HCT116 (cell line): Measurements from ENCODE around the gene SCTR. TPM values are rescaled to one million over a fixed set of nuclear protein-coding genes. Genes with fewer than 3 reads are reported as not detected.

ENCODE experiments used
- ATAC-seq: fragments of 200-7000 bp; cut with Tn5 transposase; 2 replicates; pipeline ENCODE4 v1.9.1; 2020; ENCODE audit warnings: mild to moderate bottlenecking, moderate library complexity
- BruUV-seq: library from RNA; stranded (reverse); fragments of 400-500 nt; replicated peaks from 2 replicates; lab custom pipeline; 2021; lab: Mats Ljungman, UMichigan
- CTCF ChIA-PET: fragments of 300-600 bp; sonication (Branson Sonifier 250); formaldehyde crosslinking; loops from one replicate; lab custom pipeline; 2021; ENCODE audit warnings: antibody characterized with exemption; lab: Charles Lee
- POLR2A ChIA-PET: fragments of 300-600, 350-600 bp; sonication (Branson Sonifier 250); formaldehyde crosslinking; loops from one replicate; lab custom pipeline; 2021; ENCODE audit warnings: antibody characterized with exemption; lab: Charles Lee
- RAD21 ChIA-PET, 2 experiments: fragments of 300-600 bp; sonication (Branson Sonifier 250); formaldehyde crosslinking; loops; one replicate each; lab custom pipeline; 2023; ENCODE audit warnings: low total read pairs in 2 of 2; ENCODE audit not compliant: uncharacterized antibody in 2 of 2, unreplicated experiment in 2 of 2, low non-redundant PET in 1 of 2; lab: Charles Lee
- DNase-seq: peaks from one replicate; pipeline ENCODE4 v3.0.0-alpha.2; 2010; ENCODE audit warnings: low read depth, low spot score
- H2AFZ ChIP-seq: fragments of 200-600 bp; shearing (Covaris generic), sonication (generic); 2 replicates; pipeline ENCODE4 v1.6.1; 2017; ENCODE audit warnings: low read depth, mixed run types, mixed read lengths, antibody characterized with exemption, low read length; ENCODE audit not compliant: poor library complexity, severe bottlenecking
- H3K27ac ChIP-seq: 2 replicates; pipeline ENCODE4 v1.5.1; 2012; ENCODE audit warnings: low read depth, low read length
- H3K27me3 ChIP-seq: fragments of 200-600 bp; sonication (generic); 2 replicates; pipeline ENCODE4 v1.6.1; 2016; ENCODE audit warnings: mixed run types, low read length, mixed read lengths; ENCODE audit not compliant: insufficient read depth
- H3K36me3 ChIP-seq, 2 experiments: fragments of 200-500 bp in 1 of 2; fragments of 200-600 bp in 1 of 2; sonication (Bioruptor generic) in 1 of 2; sonication (generic) in 1 of 2; 2 replicates each; pipeline versions ENCODE4 v1.5.1 to v1.6.1; 2014 to 2016; ENCODE audit warnings: low read length in 2 of 2, inconsistent platforms in 1 of 2, mixed read lengths in 1 of 2, mixed run types in 1 of 2; ENCODE audit not compliant: insufficient read depth in 2 of 2, control insufficient read depth in 1 of 2
- H3K4me1 ChIP-seq, 2 experiments: fragments of 200-600 bp in 1 of 2; sonication (generic) in 1 of 2; 2 replicates each; pipeline versions ENCODE4 v1.5.1 to v1.6.1; 2012 to 2017; ENCODE audit warnings: low read length in 2 of 2, inconsistent platforms in 1 of 2, mild to moderate bottlenecking in 1 of 2, mixed read lengths in 1 of 2, mixed run types in 1 of 2, moderate library complexity in 1 of 2; ENCODE audit not compliant: insufficient read depth in 2 of 2, control insufficient read depth in 1 of 2
- H3K4me2 ChIP-seq: fragments of 200-600 bp; sonication (generic); 2 replicates; pipeline ENCODE4 v1.6.1; 2017; ENCODE audit warnings: mixed run types, low read length, mixed read lengths
- H3K4me3 ChIP-seq, 2 experiments: fragments of 200-600 bp in 1 of 2; sonication (generic) in 1 of 2; replicated peaks in 1 of 2; 2 replicates each; pipeline ENCODE4 v1.5.1; 2011 to 2016; ENCODE audit warnings: low read length in 2 of 2, control low read depth in 1 of 2, low read depth in 1 of 2, mild to moderate bottlenecking in 1 of 2, mixed read lengths in 1 of 2, mixed run types in 1 of 2
- H3K79me2 ChIP-seq: fragments of 200-600 bp; sonication (generic); 2 replicates; pipeline ENCODE4 v1.6.1; 2017; ENCODE audit warnings: mild to moderate bottlenecking, mixed run types, low read length, moderate library complexity, mixed read lengths; ENCODE audit not compliant: insufficient read depth
- H3K9ac ChIP-seq: fragments of 200-600 bp; sonication (generic); 2 replicates; pipeline ENCODE4 v1.6.1; 2016; ENCODE audit warnings: low read length, mixed read lengths
- H3K9me2 ChIP-seq: fragments of 200-600 bp; sonication (generic), shearing (Covaris generic); 2 replicates; pipeline ENCODE4 v1.6.1; 2017; ENCODE audit warnings: mixed run types, mild to moderate bottlenecking, moderate library complexity; ENCODE audit not compliant: insufficient read depth
- H3K9me3 ChIP-seq, 2 experiments: fragments of 200-500 bp in 1 of 2; fragments of 200-600 bp in 1 of 2; sonication (Bioruptor generic) in 1 of 2; sonication (generic) in 1 of 2; 2 replicates each; pipeline ENCODE4 v1.6.1; 2014 to 2017; ENCODE audit warnings: low read length in 2 of 2, mixed read lengths in 2 of 2, inconsistent platforms in 1 of 2, low read depth in 1 of 2, mild to moderate bottlenecking in 1 of 2, mixed run types in 1 of 2, moderate library complexity in 1 of 2; ENCODE audit not compliant: control insufficient read depth in 1 of 2, insufficient read depth in 1 of 2
- H4K20me1 ChIP-seq: fragments of 200-600 bp; sonication (generic), shearing (Covaris generic); 2 replicates; pipeline ENCODE4 v1.6.1; 2017; ENCODE audit warnings: mixed run types, mild to moderate bottlenecking, moderate library complexity; ENCODE audit not compliant: insufficient read depth
- CEBPB ChIP-seq: IDR thresholded peaks from 2 replicates; pipeline ENCODE4 v1.6.1; 2012; ENCODE audit warnings: low read depth
- EGR1 ChIP-seq: IDR thresholded peaks from 2 replicates; pipeline ENCODE4 v1.6.1; 2012; ENCODE audit warnings: low read depth
- ELF1 ChIP-seq: IDR thresholded peaks from 2 replicates; pipeline ENCODE4 v1.6.1; 2012; ENCODE audit warnings: low read depth, borderline replicate concordance
- EZH2 ChIP-seq: fragments of 200-600 bp; sonication (generic); IDR thresholded peaks from 2 replicates; pipeline ENCODE4 v1.6.1; 2017; ENCODE audit warnings: antibody characterized with exemption, mixed run types
- EZH2phosphoT487 ChIP-seq: fragments of 200-600 bp; IDR thresholded peaks from 2 replicates; pipeline ENCODE4 v1.6.1; 2018; ENCODE audit warnings: antibody characterized with exemption, borderline replicate concordance
- FOSL1 ChIP-seq: IDR thresholded peaks from 2 replicates; pipeline ENCODE4 v1.6.1; 2012; ENCODE audit warnings: low read depth
- POLR2AphosphoS5 ChIP-seq: IDR thresholded peaks from 2 replicates; pipeline ENCODE4 v1.6.1; 2011; ENCODE audit warnings: mild to moderate bottlenecking, low read depth, low read length, moderate library complexity
- RAD21 ChIP-seq: IDR thresholded peaks from 2 replicates; pipeline ENCODE4 v1.6.1; 2012; ENCODE audit warnings: low read depth, mild to moderate bottlenecking
- SP1 ChIP-seq: IDR thresholded peaks from 2 replicates; pipeline ENCODE4 v1.6.1; 2012; ENCODE audit warnings: low read depth
- SRF ChIP-seq: IDR thresholded peaks from 2 replicates; pipeline ENCODE4 v1.6.1; 2012; ENCODE audit warnings: low read depth
- TCF7L2 ChIP-seq: IDR thresholded peaks from 2 replicates; pipeline ENCODE4 v1.7.0; 2011; ENCODE audit warnings: borderline replicate concordance, inconsistent platforms; ENCODE audit not compliant: insufficient read depth, insufficient read length; ENCODE audit errors: extremely low read depth
- YY1 ChIP-seq: IDR thresholded peaks from 2 replicates; pipeline ENCODE4 v1.6.1; 2011; ENCODE audit warnings: low read length, low read depth, moderate library complexity, mild to moderate bottlenecking; ENCODE audit not compliant: insufficient replicate concordance; ENCODE audit errors: extremely low read depth
- ZNF274 ChIP-seq: fragments of 200-500 bp; sonication (Bioruptor generic); IDR thresholded peaks from 2 replicates; pipeline ENCODE4 v1.6.1; 2014; ENCODE audit warnings: mild to moderate bottlenecking, low read depth, low read length, inconsistent platforms
- intact Hi-C: fragments of 100-400 bp; cut with micrococcal nuclease; formaldehyde crosslinking; loops from 2 replicates; pipeline ENCODE4 v1.10.0; 2022
- total RNA-seq: library from RNA; stranded (reverse); gene quantifications from one replicate; pipeline ENCODE4 v1.2.1, GENCODE V29; 2021; ENCODE audit not compliant: unreplicated experiment
- TF ChIP-seq, protein P1 (sequence below): IDR thresholded peaks from 2 replicates; pipeline ENCODE4 v1.6.1; 2012; ENCODE audit warnings: low read depth
- TF ChIP-seq, protein P2 (sequence below), 3 experiments: fragments of 200-600 bp in 1 of 3; sonication (generic) in 1 of 3; IDR thresholded peaks in 2 of 3; conservative IDR thresholded peaks in 1 of 3; 2 replicates each; pipeline ENCODE4 v1.5.1; 2012 to 2017; ENCODE audit warnings: low read depth in 2 of 3, low read length in 2 of 3, antibody characterized with exemption in 1 of 3, borderline replicate concordance in 1 of 3, control low read depth in 1 of 3, mild to moderate bottlenecking in 1 of 3, mixed read lengths in 1 of 3, mixed run types in 1 of 3, moderate library complexity in 1 of 3; ENCODE audit not compliant: insufficient read depth in 1 of 3
- TF ChIP-seq, protein P3 (sequence below): IDR thresholded peaks from 2 replicates; pipeline ENCODE4 v1.6.1; 2012
- TF ChIP-seq, protein P4 (sequence below): IDR thresholded peaks from 2 replicates; pipeline ENCODE4 v1.6.1; 2012
- TF ChIP-seq, protein P5 (sequence below): IDR thresholded peaks from 2 replicates; pipeline ENCODE4 v1.6.1; 2011; ENCODE audit warnings: mild to moderate bottlenecking, low read length, moderate library complexity; ENCODE audit not compliant: insufficient replicate concordance; ENCODE audit errors: extremely low read depth

SCTR gene
- total RNA-seq, 1 experiment from 2014 or later = not detected

DNA sequence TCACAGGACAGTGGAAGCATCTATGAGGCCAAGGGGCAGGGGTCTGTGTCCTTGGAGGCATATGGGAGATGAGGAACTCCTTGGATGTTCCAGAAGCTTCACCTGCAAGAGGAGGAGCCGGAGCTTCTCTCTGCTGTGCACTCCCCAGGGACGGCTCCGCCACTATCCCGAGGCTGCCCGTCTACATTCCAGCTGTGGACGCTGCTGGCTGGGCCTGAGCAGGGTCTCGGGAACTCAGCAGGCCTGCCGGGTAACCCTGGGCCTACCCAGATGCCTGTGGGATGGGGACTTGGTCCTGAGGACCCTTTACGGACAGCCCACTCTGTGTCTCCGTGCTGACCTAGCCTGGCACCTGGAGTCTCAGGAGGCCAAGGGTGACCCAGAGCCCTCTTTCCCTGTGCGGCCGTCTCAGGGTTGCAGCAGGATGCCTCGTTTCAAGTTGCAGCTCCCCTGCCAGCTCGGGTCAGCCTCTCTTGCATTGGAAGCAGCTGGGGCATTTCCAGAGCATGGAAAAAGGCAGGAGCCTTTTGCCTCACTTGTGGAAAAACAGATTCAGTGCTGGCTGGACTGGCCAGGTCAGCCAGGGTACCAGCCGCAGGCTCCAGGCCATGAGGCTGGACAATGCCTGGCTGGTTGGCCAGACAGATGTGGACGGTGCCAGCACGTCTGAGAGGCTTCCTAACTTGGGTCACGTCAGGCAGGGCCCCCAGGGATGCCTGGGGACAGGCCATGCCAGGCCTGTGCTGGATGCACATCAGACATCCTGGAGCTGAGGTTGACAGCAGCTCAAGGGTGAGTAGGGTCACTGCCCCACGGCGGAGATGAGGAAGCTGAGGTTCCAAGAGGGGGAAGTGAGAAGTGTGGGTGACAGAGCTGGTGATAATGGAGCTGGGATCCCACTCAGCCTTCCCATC is 41.5 kb downstream of the SCTR start:
- POLR2A ChIA-PET = no interaction called here
- CTCF ChIA-PET = no interaction called here
- Histone ChIP-seq H3K9me2 (no peaks in the 10 kb centered on the region), H3K36me3 (no peaks in the 10 kb centered on the region), H3K9ac (no peak overlapping the region), H2AFZ (no peak overlapping the region), H3K9me3 (no peaks in the 10 kb centered on the region), H3K79me2 (no peaks in the 10 kb centered on the region), H3K27ac (no peak overlapping the region), H3K4me2 (no peak overlapping the region), H3K4me3 (no peak overlapping the region), H3K4me1 (no peaks in the 10 kb centered on the region), H4K20me1 (no peaks in the 10 kb centered on the region), H3K27me3 (no peaks in the 10 kb centered on the region)
- no peak for DNase-seq
- RAD21 ChIA-PET = no interaction called here
- TF ChIP-seq EZH2phosphoT487 = no peak
- no peak for TF ChIP-seq POLR2AphosphoS5
- no peak for TF ChIP-seq TCF7L2
- TF ChIP-seq, protein P1, sequence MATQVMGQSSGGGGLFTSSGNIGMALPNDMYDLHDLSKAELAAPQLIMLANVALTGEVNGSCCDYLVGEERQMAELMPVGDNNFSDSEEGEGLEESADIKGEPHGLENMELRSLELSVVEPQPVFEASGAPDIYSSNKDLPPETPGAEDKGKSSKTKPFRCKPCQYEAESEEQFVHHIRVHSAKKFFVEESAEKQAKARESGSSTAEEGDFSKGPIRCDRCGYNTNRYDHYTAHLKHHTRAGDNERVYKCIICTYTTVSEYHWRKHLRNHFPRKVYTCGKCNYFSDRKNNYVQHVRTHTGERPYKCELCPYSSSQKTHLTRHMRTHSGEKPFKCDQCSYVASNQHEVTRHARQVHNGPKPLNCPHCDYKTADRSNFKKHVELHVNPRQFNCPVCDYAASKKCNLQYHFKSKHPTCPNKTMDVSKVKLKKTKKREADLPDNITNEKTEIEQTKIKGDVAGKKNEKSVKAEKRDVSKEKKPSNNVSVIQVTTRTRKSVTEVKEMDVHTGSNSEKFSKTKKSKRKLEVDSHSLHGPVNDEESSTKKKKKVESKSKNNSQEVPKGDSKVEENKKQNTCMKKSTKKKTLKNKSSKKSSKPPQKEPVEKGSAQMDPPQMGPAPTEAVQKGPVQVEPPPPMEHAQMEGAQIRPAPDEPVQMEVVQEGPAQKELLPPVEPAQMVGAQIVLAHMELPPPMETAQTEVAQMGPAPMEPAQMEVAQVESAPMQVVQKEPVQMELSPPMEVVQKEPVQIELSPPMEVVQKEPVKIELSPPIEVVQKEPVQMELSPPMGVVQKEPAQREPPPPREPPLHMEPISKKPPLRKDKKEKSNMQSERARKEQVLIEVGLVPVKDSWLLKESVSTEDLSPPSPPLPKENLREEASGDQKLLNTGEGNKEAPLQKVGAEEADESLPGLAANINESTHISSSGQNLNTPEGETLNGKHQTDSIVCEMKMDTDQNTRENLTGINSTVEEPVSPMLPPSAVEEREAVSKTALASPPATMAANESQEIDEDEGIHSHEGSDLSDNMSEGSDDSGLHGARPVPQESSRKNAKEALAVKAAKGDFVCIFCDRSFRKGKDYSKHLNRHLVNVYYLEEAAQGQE = no peak
- TF ChIP-seq, protein P2, sequence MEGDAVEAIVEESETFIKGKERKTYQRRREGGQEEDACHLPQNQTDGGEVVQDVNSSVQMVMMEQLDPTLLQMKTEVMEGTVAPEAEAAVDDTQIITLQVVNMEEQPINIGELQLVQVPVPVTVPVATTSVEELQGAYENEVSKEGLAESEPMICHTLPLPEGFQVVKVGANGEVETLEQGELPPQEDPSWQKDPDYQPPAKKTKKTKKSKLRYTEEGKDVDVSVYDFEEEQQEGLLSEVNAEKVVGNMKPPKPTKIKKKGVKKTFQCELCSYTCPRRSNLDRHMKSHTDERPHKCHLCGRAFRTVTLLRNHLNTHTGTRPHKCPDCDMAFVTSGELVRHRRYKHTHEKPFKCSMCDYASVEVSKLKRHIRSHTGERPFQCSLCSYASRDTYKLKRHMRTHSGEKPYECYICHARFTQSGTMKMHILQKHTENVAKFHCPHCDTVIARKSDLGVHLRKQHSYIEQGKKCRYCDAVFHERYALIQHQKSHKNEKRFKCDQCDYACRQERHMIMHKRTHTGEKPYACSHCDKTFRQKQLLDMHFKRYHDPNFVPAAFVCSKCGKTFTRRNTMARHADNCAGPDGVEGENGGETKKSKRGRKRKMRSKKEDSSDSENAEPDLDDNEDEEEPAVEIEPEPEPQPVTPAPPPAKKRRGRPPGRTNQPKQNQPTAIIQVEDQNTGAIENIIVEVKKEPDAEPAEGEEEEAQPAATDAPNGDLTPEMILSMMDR (IDR thresholded peaks at IDR 0.05 in 2 of 3, conservative IDR thresholded peaks at IDR 0.05 in 1 of 3; ENCODE audit: borderline replicate concordance in 1 of 3, insufficient read depth in 1 of 3, low read depth in 2 of 3, low read length in 2 of 3) = no peak
- no peak for TF ChIP-seq ZNF274
- TF ChIP-seq, protein P3, sequence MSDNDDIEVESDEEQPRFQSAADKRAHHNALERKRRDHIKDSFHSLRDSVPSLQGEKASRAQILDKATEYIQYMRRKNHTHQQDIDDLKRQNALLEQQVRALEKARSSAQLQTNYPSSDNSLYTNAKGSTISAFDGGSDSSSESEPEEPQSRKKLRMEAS = no peak
- TF ChIP-seq SRF = no peak
- TF ChIP-seq, protein P4, sequence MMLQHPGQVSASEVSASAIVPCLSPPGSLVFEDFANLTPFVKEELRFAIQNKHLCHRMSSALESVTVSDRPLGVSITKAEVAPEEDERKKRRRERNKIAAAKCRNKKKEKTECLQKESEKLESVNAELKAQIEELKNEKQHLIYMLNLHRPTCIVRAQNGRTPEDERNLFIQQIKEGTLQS = no peak
- TF ChIP-seq FOSL1 = no peak
- TF ChIP-seq, protein P5, sequence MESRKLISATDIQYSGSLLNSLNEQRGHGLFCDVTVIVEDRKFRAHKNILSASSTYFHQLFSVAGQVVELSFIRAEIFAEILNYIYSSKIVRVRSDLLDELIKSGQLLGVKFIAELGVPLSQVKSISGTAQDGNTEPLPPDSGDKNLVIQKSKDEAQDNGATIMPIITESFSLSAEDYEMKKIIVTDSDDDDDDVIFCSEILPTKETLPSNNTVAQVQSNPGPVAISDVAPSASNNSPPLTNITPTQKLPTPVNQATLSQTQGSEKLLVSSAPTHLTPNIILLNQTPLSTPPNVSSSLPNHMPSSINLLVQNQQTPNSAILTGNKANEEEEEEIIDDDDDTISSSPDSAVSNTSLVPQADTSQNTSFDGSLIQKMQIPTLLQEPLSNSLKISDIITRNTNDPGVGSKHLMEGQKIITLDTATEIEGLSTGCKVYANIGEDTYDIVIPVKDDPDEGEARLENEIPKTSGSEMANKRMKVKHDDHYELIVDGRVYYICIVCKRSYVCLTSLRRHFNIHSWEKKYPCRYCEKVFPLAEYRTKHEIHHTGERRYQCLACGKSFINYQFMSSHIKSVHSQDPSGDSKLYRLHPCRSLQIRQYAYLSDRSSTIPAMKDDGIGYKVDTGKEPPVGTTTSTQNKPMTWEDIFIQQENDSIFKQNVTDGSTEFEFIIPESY = no peak
- no peak for TF ChIP-seq CEBPB
- TF ChIP-seq ELF1 = no peak
- no peak for TF ChIP-seq EGR1
- TF ChIP-seq YY1 = no peak
- no peak for TF ChIP-seq EZH2
- TF ChIP-seq SP1 = no peak
- TF ChIP-seq RAD21 = no peak
- no TSS peak for BruUV-seq
- intact Hi-C loops = no loop called here
- ATAC-seq = no peak
